ENCODE data around the gene VAX1.

DNA sequence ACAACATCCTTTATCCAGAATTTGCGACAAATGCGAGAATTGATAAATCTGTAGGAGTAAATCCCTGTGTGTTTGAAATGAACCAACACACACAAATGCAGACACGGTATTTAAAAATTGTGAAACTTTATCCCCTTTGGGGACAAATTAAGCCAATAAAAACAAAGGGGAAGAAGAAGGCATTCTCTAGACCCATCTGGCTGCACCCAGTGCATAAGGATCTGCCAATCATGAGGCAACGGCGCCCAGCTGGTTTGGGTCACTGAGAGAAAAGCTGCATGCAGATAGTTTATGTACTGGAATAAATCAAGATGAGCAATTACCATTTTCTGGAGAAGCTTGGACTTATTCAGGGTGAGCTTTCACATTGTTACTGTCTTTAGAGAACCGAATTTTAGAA lies 45.7 kb downstream of the VAX1 start:
- TF ChIP-seq CTCF (IDR thresholded peaks at IDR 0.05; ENCODE audit: low read depth, low read length) (no peak), EZH2phosphoT487 (IDR thresholded peaks at IDR 0.05; ENCODE audit: low read depth) (no peak)
